ENCODE data around the gene OSBPL9. TPM values are rescaled to one million over a fixed set of nuclear protein-coding genes. Genes with fewer than 3 reads are reported as not detected.

The OSBPL9 gene
- total RNA-seq, 1 experiment from 2014 or later, result 128 TPM

DNA sequence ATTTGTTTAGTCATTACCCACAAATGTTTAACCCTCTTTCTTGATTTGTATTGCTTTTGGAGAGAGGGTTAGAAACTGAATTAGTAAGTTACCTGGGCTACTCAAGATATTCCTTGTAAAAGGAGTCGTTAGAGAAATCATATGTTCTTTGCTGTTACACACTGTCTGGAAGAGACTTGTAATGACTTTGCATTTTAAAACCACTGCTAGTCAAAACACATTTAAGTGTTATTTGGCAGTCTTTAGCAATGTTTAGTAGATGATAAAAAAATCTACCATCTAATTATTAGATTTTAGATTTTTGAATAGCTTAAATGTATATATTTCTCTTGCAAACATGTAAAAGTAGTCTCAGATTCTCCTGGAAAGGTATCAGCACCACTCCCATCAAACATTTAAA lies 6.6 kb downstream of the OSBPL9 start:
- Histone ChIP-seq H3K9ac (ENCODE audit: low read length) (no peak overlapping the region), H3K4me2 (ENCODE audit: low read depth, low read length, poor library complexity, severe bottlenecking) (no peak overlapping the region), H3K27me3 (ENCODE audit: low read length) (no peaks in the 10 kb centered on the region), H3K36me3 (ENCODE audit: insufficient read depth, low read length) (no peaks in the 10 kb centered on the region), H3K27ac (ENCODE audit: low read length) (no peak overlapping the region), H3K79me2 (ENCODE audit: low read length) (peaks cover 9% of the 10 kb centered on the region), H3K9me3 (ENCODE audit: low read length) (no peaks in the 10 kb centered on the region), H3K9me2 (replicated peaks; ENCODE audit: insufficient read depth, low read length) (no peaks in the 10 kb centered on the region), H3K4me3 (ENCODE audit: low read length) (no peak overlapping the region), H4K20me1 (ENCODE audit: insufficient read depth, low read depth, low read length) (peaks cover 32% of the 10 kb centered on the region), H2AFZ (ENCODE audit: low read length) (no peak overlapping the region), H3K4me1 (ENCODE audit: low read length) (peaks cover 2% of the 10 kb centered on the region; the same call in 1 of the 2 replicates)
- no peak for DNase-seq

DNA sequence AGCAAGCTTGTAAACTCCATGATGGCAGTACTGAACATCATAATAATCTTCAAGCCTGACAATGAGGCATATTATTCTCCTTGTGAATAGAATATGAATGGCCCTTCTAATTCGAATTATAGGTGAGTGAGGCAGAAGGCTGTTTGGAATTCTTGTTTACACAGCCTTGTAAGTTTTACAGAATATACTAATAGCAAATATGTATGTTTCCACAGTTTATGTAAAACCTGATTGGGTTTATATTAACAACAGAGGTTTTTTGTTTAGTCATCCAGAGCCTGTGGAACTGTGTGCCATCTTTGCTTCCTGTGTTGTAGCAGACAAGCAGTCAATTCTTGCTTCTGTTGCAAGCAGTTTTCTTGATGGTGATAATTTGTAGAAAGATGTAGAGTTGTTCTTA lies 8.0 kb downstream of the OSBPL9 start:
- DNase-seq, result no peak
- Histone ChIP-seq H3K4me1 (ENCODE audit: low read length) (no peaks in the 10 kb centered on the region), H4K20me1 (ENCODE audit: insufficient read depth, low read depth, low read length) (peaks cover 33% of the 10 kb centered on the region), H2AFZ (ENCODE audit: low read length) (no peak overlapping the region), H3K27me3 (ENCODE audit: low read length) (no peaks in the 10 kb centered on the region), H3K4me3 (ENCODE audit: low read length) (no peak overlapping the region), H3K79me2 (ENCODE audit: low read length) (peaks cover 9% of the 10 kb centered on the region), H3K27ac (ENCODE audit: low read length) (no peak overlapping the region), H3K36me3 (ENCODE audit: insufficient read depth, low read length) (no peaks in the 10 kb centered on the region), H3K9ac (ENCODE audit: low read length) (no peak overlapping the region), H3K9me2 (replicated peaks; ENCODE audit: insufficient read depth, low read length) (no peaks in the 10 kb centered on the region), H3K4me2 (ENCODE audit: low read depth, low read length, poor library complexity, severe bottlenecking) (no peak overlapping the region), H3K9me3 (ENCODE audit: low read length) (no peaks in the 10 kb centered on the region)

GRCh38 chr1:51627672-51628071 lies 10.8 kb downstream of the OSBPL9 start:
- no peak overlapping the region for H3K27ac ChIP-seq (ENCODE audit: low read length)
- no peak overlapping the region for H2AFZ ChIP-seq (ENCODE audit: low read length)
- no peak overlapping the region for H3K4me2 ChIP-seq (ENCODE audit: low read depth, low read length, poor library complexity, severe bottlenecking)
- peaks cover 9% of the 10 kb centered on the region for H3K79me2 ChIP-seq (ENCODE audit: low read length)
- H3K9me2 ChIP-seq (replicated peaks; ENCODE audit: insufficient read depth, low read length), result no peaks in the 10 kb centered on the region
- H3K4me1 ChIP-seq (ENCODE audit: low read length), result no peaks in the 10 kb centered on the region
- H3K27me3 ChIP-seq (ENCODE audit: low read length), result no peaks in the 10 kb centered on the region
- no peaks in the 10 kb centered on the region for H3K36me3 ChIP-seq (ENCODE audit: insufficient read depth, low read length)
- no peaks in the 10 kb centered on the region for H3K9me3 ChIP-seq (ENCODE audit: low read length)
- no peak overlapping the region for H3K4me3 ChIP-seq (ENCODE audit: low read length)
- DNase-seq, result peak; percentile 78
- peaks cover 35% of the 10 kb centered on the region for H4K20me1 ChIP-seq (ENCODE audit: insufficient read depth, low read depth, low read length)
- no peak overlapping the region for H3K9ac ChIP-seq (ENCODE audit: low read length)

DNA sequence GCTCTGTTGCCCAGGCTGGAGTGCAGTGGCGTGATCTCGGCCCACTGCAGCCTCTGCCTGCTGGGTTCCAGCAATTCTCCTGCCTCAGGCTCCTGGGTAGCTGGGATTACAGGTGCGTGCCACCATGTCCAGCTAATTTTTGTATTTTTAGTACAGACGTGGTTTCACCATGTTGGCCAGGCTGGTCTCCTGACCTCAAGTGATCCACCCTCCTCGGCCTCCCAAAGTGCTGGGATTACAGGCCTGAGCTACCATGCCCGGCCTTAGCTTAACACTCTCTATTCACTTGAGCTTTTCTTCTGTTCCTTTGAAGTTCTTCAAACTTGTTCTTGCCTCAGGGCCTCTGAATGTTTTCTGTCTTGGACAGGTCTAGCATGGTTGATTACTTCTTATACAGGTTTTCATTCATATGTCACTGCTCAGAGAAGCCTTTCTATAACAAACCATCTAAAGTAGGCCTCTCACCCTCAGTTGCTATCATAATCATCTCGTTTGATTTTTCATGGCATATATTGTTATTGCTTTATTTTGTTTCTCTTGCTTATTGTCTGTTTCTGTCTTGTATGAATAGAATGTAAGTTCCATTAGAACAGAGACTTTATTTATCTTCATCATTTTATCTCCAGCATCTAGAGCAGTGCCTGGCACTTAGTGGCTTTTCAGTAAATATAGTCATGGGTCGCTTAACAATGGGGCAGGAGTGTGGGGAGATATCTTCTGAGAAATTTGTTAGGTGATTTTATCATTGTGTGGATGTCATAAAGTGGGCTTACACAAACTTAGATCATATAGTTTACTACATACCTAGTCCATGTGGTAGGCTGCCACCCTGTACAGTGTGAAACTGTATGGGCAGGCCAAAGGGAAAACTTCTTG lies 12.1 kb downstream of the OSBPL9 start:
- no peak overlapping the region for H3K9ac ChIP-seq (ENCODE audit: low read length)
- peaks cover 9% of the 10 kb centered on the region for H3K79me2 ChIP-seq (ENCODE audit: low read length)
- no peaks in the 10 kb centered on the region for H3K27me3 ChIP-seq (ENCODE audit: low read length)
- H4K20me1 ChIP-seq (ENCODE audit: insufficient read depth, low read depth, low read length), result peaks cover 30% of the 10 kb centered on the region; the same call in 1 of the 2 replicates
- H3K4me2 ChIP-seq (ENCODE audit: low read depth, low read length, poor library complexity, severe bottlenecking), result no peak overlapping the region
- no peaks in the 10 kb centered on the region for H3K36me3 ChIP-seq (ENCODE audit: insufficient read depth, low read length)
- H3K27ac ChIP-seq (ENCODE audit: low read length), result no peak overlapping the region
- H2AFZ ChIP-seq (ENCODE audit: low read length), result no peak overlapping the region
- no peaks in the 10 kb centered on the region for H3K4me1 ChIP-seq (ENCODE audit: low read length)
- no peak overlapping the region for H3K4me3 ChIP-seq (ENCODE audit: low read length)
- no peak for DNase-seq
- H3K9me3 ChIP-seq (ENCODE audit: low read length), result no peaks in the 10 kb centered on the region
- H3K9me2 ChIP-seq (replicated peaks; ENCODE audit: insufficient read depth, low read length), result no peaks in the 10 kb centered on the region

DNA sequence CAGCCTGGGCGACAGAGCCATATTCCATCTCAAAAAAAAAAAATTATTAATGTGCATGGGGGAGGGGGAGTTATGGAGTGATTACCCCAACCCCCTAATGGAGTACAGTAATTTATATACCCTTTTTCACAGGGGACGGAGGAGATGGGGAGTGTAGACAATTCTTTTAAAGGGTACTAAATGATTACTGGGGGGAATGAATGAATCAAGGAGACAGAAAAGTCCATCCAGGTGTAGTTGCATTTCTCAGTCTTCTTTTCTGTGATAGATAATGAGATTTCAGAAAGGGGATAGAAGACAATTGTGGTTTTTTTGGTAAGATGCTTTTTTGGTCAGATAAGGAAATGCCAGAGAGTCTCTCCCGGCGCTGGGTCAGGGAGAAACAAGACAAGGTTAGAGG lies 13.0 kb downstream of the OSBPL9 start:
- Histone ChIP-seq H3K27me3 (ENCODE audit: low read length) (no peaks in the 10 kb centered on the region), H2AFZ (ENCODE audit: low read length) (no peak overlapping the region), H4K20me1 (ENCODE audit: insufficient read depth, low read depth, low read length) (peaks cover 30% of the 10 kb centered on the region; the same call in 1 of the 2 replicates), H3K79me2 (ENCODE audit: low read length) (peaks cover 9% of the 10 kb centered on the region), H3K4me3 (ENCODE audit: low read length) (no peak overlapping the region), H3K36me3 (ENCODE audit: insufficient read depth, low read length) (no peaks in the 10 kb centered on the region), H3K27ac (ENCODE audit: low read length) (no peak overlapping the region), H3K4me1 (ENCODE audit: low read length) (no peaks in the 10 kb centered on the region), H3K4me2 (ENCODE audit: low read depth, low read length, poor library complexity, severe bottlenecking) (no peak overlapping the region), H3K9me3 (ENCODE audit: low read length) (no peaks in the 10 kb centered on the region), H3K9ac (ENCODE audit: low read length) (no peak overlapping the region), H3K9me2 (replicated peaks; ENCODE audit: insufficient read depth, low read length) (no peaks in the 10 kb centered on the region)
- no peak for DNase-seq

- Histone ChIP-seq H3K9me3 (ENCODE audit: low read length) (no peaks in the 10 kb centered on the region), H4K20me1 (ENCODE audit: insufficient read depth, low read depth, low read length) (peaks cover 30% of the 10 kb centered on the region; the same call in 1 of the 2 replicates), H3K79me2 (ENCODE audit: low read length) (peaks cover 9% of the 10 kb centered on the region), H3K27me3 (ENCODE audit: low read length) (no peaks in the 10 kb centered on the region), H3K36me3 (ENCODE audit: insufficient read depth, low read length) (no peaks in the 10 kb centered on the region), H3K4me1 (ENCODE audit: low read length) (no peaks in the 10 kb centered on the region), H3K4me3 (ENCODE audit: low read length) (no peak overlapping the region), H3K9me2 (replicated peaks; ENCODE audit: insufficient read depth, low read length) (no peaks in the 10 kb centered on the region), H3K9ac (ENCODE audit: low read length) (no peak overlapping the region), H3K4me2 (ENCODE audit: low read depth, low read length, poor library complexity, severe bottlenecking) (no peak overlapping the region), H3K27ac (ENCODE audit: low read length) (no peak overlapping the region), H2AFZ (ENCODE audit: low read length) (no peak overlapping the region)
- DNase-seq, result no peak
Observed at GRCh38 chr1:51630393-51630792, 13.5 kb downstream of the OSBPL9 start.

DNA sequence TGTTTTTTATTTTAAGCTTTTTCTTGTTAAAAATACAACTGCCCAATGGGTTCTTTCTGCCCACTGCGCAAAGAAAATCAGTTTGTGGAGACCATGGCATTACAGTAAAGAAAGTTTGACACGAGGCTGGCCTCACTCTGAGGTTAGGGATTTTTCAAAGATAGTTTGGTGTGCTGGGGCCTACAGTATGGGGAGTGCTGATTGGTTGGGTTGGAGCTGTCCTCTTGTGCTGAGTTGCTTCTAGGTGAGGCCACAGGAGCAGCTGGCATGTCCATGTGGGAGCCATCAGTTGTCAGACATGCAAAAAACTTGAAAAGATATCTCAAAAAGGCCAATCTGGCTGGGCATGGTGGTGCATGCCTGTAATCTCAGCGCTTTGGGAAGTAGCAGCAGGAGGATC lies 14.0 kb downstream of the OSBPL9 start:
- H4K20me1 ChIP-seq (ENCODE audit: insufficient read depth, low read depth, low read length), result peaks cover 30% of the 10 kb centered on the region; the same call in 1 of the 2 replicates
- H3K9ac ChIP-seq (ENCODE audit: low read length), result no peak overlapping the region
- no peaks in the 10 kb centered on the region for H3K4me1 ChIP-seq (ENCODE audit: low read length)
- peaks cover 9% of the 10 kb centered on the region for H3K79me2 ChIP-seq (ENCODE audit: low read length)
- DNase-seq, result no peak
- no peaks in the 10 kb centered on the region for H3K36me3 ChIP-seq (ENCODE audit: insufficient read depth, low read length)
- no peaks in the 10 kb centered on the region for H3K27me3 ChIP-seq (ENCODE audit: low read length)
- no peak overlapping the region for H3K4me2 ChIP-seq (ENCODE audit: low read depth, low read length, poor library complexity, severe bottlenecking)
- no peak overlapping the region for H2AFZ ChIP-seq (ENCODE audit: low read length)
- H3K9me3 ChIP-seq (ENCODE audit: low read length), result no peaks in the 10 kb centered on the region
- H3K9me2 ChIP-seq (replicated peaks; ENCODE audit: insufficient read depth, low read length), result no peaks in the 10 kb centered on the region
- no peak overlapping the region for H3K27ac ChIP-seq (ENCODE audit: low read length)
- H3K4me3 ChIP-seq (ENCODE audit: low read length), result no peak overlapping the region

- peaks cover 25% of the 10 kb centered on the region; the same call in 1 of the 2 replicates for H4K20me1 ChIP-seq (ENCODE audit: insufficient read depth, low read depth, low read length)
- H3K4me1 ChIP-seq (ENCODE audit: low read length), result no peaks in the 10 kb centered on the region
- DNase-seq, result no peak
- H3K4me2 ChIP-seq (ENCODE audit: low read depth, low read length, poor library complexity, severe bottlenecking), result no peak overlapping the region
- H3K27me3 ChIP-seq (ENCODE audit: low read length), result no peaks in the 10 kb centered on the region
- no peaks in the 10 kb centered on the region for H3K36me3 ChIP-seq (ENCODE audit: insufficient read depth, low read length)
- no peaks in the 10 kb centered on the region for H3K9me2 ChIP-seq (replicated peaks; ENCODE audit: insufficient read depth, low read length)
- H3K4me3 ChIP-seq (ENCODE audit: low read length), result no peak overlapping the region
- H3K27ac ChIP-seq (ENCODE audit: low read length), result no peak overlapping the region
- H3K9me3 ChIP-seq (ENCODE audit: low read length), result no peaks in the 10 kb centered on the region
- H3K79me2 ChIP-seq (ENCODE audit: low read length), result peaks cover 8% of the 10 kb centered on the region
- H3K9ac ChIP-seq (ENCODE audit: low read length), result no peak overlapping the region
- no peak overlapping the region for H2AFZ ChIP-seq (ENCODE audit: low read length)
Observed at GRCh38 chr1:51631747-51632146, 14.9 kb downstream of the OSBPL9 start.
